ENCODE results near the gene LBP.

DNA sequence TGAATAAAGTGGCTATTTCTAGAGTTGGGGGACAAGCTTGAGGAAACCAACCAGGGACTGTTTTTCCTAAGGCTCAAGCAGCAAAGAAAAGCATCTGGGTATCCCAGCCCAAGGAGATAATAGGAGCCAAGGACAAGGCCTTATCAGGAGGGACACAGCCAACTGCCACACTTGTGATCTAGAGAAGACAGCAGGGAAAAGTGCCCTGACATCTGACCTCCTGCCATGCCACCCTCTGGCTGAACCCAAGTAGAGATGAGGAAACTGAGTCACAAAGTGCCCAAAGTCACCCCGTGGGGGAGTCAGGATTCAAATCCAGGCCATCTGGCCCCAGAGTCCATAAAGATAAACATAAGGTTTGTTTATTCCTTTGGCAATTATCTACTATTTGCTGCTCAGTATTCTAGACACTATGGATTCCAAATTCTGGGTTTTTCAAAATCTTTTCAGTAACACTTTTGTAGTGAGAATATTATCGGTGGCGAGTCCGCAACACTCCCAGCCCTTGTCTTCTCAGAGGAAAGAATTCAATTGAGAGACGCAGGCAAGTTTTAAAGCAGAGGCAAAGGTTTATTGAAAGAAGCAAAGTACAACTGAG lies 3.5 kb upstream of the LBP start:
- no peak for TF ChIP-seq POLR2A (IDR thresholded peaks at IDR 0.05)
- TF ChIP-seq, protein P1, sequence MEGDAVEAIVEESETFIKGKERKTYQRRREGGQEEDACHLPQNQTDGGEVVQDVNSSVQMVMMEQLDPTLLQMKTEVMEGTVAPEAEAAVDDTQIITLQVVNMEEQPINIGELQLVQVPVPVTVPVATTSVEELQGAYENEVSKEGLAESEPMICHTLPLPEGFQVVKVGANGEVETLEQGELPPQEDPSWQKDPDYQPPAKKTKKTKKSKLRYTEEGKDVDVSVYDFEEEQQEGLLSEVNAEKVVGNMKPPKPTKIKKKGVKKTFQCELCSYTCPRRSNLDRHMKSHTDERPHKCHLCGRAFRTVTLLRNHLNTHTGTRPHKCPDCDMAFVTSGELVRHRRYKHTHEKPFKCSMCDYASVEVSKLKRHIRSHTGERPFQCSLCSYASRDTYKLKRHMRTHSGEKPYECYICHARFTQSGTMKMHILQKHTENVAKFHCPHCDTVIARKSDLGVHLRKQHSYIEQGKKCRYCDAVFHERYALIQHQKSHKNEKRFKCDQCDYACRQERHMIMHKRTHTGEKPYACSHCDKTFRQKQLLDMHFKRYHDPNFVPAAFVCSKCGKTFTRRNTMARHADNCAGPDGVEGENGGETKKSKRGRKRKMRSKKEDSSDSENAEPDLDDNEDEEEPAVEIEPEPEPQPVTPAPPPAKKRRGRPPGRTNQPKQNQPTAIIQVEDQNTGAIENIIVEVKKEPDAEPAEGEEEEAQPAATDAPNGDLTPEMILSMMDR (IDR thresholded peaks at IDR 0.05), result no peak
